ENCODE data around the gene EXT2. TPM values are rescaled to one million over a fixed set of nuclear protein-coding genes. Genes with fewer than 3 reads are reported as not detected.

The EXT2 gene
- total RNA-seq, 1 experiment from 2014 or later = 163 TPM

Other genes starting within 250 kb of the EXT2 start
- 67.7 and 76.6 TPM in 2 replicates for gene ALKBH3, start 214.8 kb upstream of the EXT2 start, total RNA-seq (2014; rRNA removed; shearing (Covaris generic))
- gene C11orf96, start 153.0 kb upstream of the EXT2 start, total RNA-seq (2014; rRNA removed; shearing (Covaris generic)) = 0.36 and 0.53 TPM in 2 replicates
- not detected in 2 replicates for gene ACCSL, start 47.7 kb upstream of the EXT2 start, total RNA-seq (2014; rRNA removed; shearing (Covaris generic))
- 6.5 and 6.9 TPM in 2 replicates for gene ACCS, start 29.4 kb upstream of the EXT2 start, total RNA-seq (2014; rRNA removed; shearing (Covaris generic))
- 3.8 and 3.9 TPM in 2 replicates for gene ALX4, start 214.5 kb downstream of the EXT2 start, total RNA-seq (2014; rRNA removed; shearing (Covaris generic))